Breast epithelium (tissue), 3 donors: ENCODE data around the gene THUMPD1.

Source experiments
- POLR2A ChIP-seq: fragments of 450-650 bp; IDR thresholded peaks from one replicate; pipeline ENCODE4 v1.6.1; 2016; ENCODE audit warnings: antibody characterized with exemption, mild to moderate bottlenecking, moderate library complexity
- POLR2AphosphoS5 ChIP-seq, 3 donors: sonication (generic); formaldehyde crosslinking; IDR thresholded peaks; one replicate each; pipeline ENCODE4 v1.6.1; 2017; ENCODE audit warnings: antibody characterized with exemption in 3 of 3

GRCh38 chr16:20782470-20782869 is 40.9 kb upstream of the THUMPD1 start:
- TF ChIP-seq POLR2AphosphoS5 (IDR thresholded peaks at IDR 0.05) (no peak), POLR2A (no peak)
